BE2C (cell line): ENCODE data around the gene DNAJB13.

Experiments
- DNase-seq: peaks from one replicate; pipeline ENCODE4 v3.0.0-alpha.2; 2020
- H3K27me3 ChIP-seq: fragments of 250-450 bp; sonication (Bioruptor Pico); 2 replicates; pipeline ENCODE4 v1.5.1; 2020; ENCODE audit warnings: mild to moderate bottlenecking
- H3K36me3 ChIP-seq: fragments of 250-450 bp; sonication (Bioruptor Pico); 2 replicates; pipeline ENCODE4 v1.5.1; 2020; ENCODE audit warnings: mild to moderate bottlenecking
- H3K4me1 ChIP-seq: fragments of 250-450 bp; sonication (Bioruptor Pico); 2 replicates; pipeline ENCODE4 v1.5.1; 2020
- H3K4me3 ChIP-seq: 2 replicates; pipeline ENCODE4 v1.5.1; 2011; ENCODE audit warnings: low read depth, low read length
- H3K9me3 ChIP-seq: fragments of 250-450 bp; sonication (Bioruptor Pico); 2 replicates; pipeline ENCODE4 v1.5.1; 2020
- CTCF ChIP-seq: IDR thresholded peaks from 2 replicates; pipeline ENCODE4 v1.5.1; 2012; ENCODE audit warnings: mild to moderate bottlenecking, low read depth, low read length

Gene DNAJB13

GRCh38 chr11:73971175-73971719, 20.4 kb downstream of the DNAJB13 start:
- Histone ChIP-seq H3K9me3 (no peaks in the 10 kb centered on the region), H3K27me3 (no peaks in the 10 kb centered on the region), H3K4me1 (no peaks in the 10 kb centered on the region), H3K4me3 (no peak overlapping the region), H3K36me3 (peaks cover 18% of the 10 kb centered on the region)
- TF ChIP-seq CTCF: no peak
- DNase-seq: no peak

GRCh38 chr11:73972187-73972586, 21.4 kb downstream of the DNAJB13 start:
- DNase-seq: no peak
- no peaks in the 10 kb centered on the region for H3K27me3 ChIP-seq
- no peak overlapping the region for H3K4me3 ChIP-seq
- peaks cover 28% of the 10 kb centered on the region for H3K36me3 ChIP-seq
- no peak for TF ChIP-seq CTCF
- no peaks in the 10 kb centered on the region for H3K9me3 ChIP-seq
- H3K4me1 ChIP-seq: no peaks in the 10 kb centered on the region

DNA sequence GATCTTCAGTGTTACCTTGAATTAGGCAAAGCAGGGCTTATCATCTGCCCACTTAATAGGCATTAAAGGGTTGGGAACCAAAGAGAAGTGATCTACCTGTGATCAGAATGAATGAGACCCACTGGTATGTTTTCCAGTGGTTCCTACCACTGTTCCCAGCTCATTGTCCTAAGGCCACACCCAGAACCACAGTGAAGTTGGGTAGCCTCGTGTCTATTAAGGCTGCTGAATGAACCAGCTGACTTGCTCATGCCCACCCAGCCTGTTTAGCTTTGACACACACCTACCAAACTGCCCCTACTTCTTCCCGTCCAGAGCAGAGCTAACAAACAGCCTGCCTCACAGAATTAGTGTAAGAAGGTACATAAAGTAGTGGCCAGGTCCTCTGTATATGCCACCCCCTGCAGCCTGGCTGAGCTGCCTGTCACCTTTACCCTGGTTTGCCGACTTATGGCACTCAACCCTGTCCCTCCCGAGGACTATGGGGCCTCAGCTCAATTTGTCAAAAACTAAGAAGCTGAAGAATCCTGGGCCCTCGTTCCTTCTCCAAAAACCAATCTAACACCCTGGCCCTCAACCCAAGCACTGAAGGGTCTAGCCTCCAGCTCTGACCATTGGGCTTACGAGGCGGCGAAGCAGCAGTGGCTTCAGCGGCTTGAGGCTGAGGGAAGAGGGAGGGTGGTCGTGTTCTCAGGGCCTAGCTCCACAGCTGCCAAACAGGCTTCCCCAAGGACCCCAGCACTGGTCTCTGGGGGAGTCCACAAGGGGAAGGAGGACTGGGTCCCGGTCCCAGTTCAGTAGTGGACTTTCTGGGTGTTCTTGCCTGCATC, 22.0 kb downstream of the DNAJB13 start:
- no peak for DNase-seq
- no peak for TF ChIP-seq CTCF
- no peaks in the 10 kb centered on the region for H3K9me3 ChIP-seq
- H3K36me3 ChIP-seq: peaks cover 34% of the 10 kb centered on the region
- no peaks in the 10 kb centered on the region for H3K4me1 ChIP-seq
- H3K4me3 ChIP-seq: no peak overlapping the region
- H3K27me3 ChIP-seq: no peaks in the 10 kb centered on the region

- H3K4me3 ChIP-seq: no peak overlapping the region
- DNase-seq: no peak
- no peak for TF ChIP-seq CTCF
- H3K4me1 ChIP-seq: no peaks in the 10 kb centered on the region
- H3K9me3 ChIP-seq: no peaks in the 10 kb centered on the region
- H3K27me3 ChIP-seq: no peaks in the 10 kb centered on the region
- H3K36me3 ChIP-seq: peaks cover 48% of the 10 kb centered on the region
Observed at GRCh38 chr11:73974604-73975478, 24.0 kb downstream of the DNAJB13 start.

DNA sequence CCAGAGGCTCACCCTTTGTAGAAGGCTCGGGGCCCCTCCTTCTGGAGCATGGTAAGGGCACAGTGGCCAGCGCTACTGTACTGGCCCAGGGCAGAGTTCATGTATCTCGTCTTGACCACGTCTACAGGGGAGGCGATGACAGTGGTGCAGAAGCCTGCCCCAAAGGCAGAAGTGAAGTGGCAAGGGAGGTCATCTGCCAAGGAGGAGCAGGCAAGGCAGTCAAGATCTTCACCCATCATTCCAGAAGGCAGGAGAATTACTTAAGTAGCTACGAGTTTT, 24.6 kb downstream of the DNAJB13 start:
- TF ChIP-seq CTCF: no peak

More for the DNA sequence above, 24.6 kb downstream of the DNAJB13 start:
- Histone ChIP-seq H3K4me3 (no peak overlapping the region), H3K36me3 (peaks cover 53% of the 10 kb centered on the region), H3K9me3 (no peaks in the 10 kb centered on the region), H3K27me3 (no peaks in the 10 kb centered on the region), H3K4me1 (no peaks in the 10 kb centered on the region)
- no peak for DNase-seq
